WTC11 (cell line): ENCODE results near the gene MYO18B. TPM values are rescaled to one million over a fixed set of nuclear protein-coding genes. Genes with fewer than 3 reads are reported as not detected.
A peak's percentile ranks its signal among the peaks of the same experiment; 100 is the strongest.

Experiments used
- ATAC-seq: fragments of 200-7000 bp; cut with Tn5 transposase; 2 replicates; pipeline ENCODE4 v1.10.0; 2021; ENCODE audit warnings: mild to moderate bottlenecking, moderate library complexity
- CTCF ChIA-PET: fragments of 300-600 bp; sonication (Branson Sonifier 250); formaldehyde crosslinking; loops from one replicate; lab custom pipeline; 2021; ENCODE audit warnings: antibody characterized with exemption; lab: Charles Lee
- POLR2A ChIA-PET: fragments of 350-600 bp; sonication (Branson Sonifier 250); formaldehyde crosslinking; loops from one replicate; lab custom pipeline; 2021; ENCODE audit warnings: antibody characterized with exemption; lab: Charles Lee
- DNase-seq: peaks from one replicate; pipeline ENCODE4 v3.0.0; 2021; ENCODE audit warnings: low spot score
- H3K27ac Mint-ChIP-seq: 2 replicates; pipeline ENCODE4 v1.8.0; 2021; ENCODE audit warnings: mixed read lengths
- H3K27me3 Mint-ChIP-seq: 2 replicates; pipeline ENCODE4 v1.8.0; 2021; ENCODE audit warnings: low read depth, mild to moderate bottlenecking, moderate library complexity, mixed read lengths
- H3K36me3 Mint-ChIP-seq: 2 replicates; pipeline ENCODE4 v1.8.0; 2021; ENCODE audit warnings: mixed read lengths
- H3K4me1 Mint-ChIP-seq: 2 replicates; pipeline ENCODE4 v1.8.0; 2022; ENCODE audit warnings: mixed read lengths
- H3K4me3 Mint-ChIP-seq: 2 replicates; pipeline ENCODE4 v1.8.0; 2021; ENCODE audit warnings: mild to moderate bottlenecking, moderate library complexity, mixed read lengths
- H3K9me3 Mint-ChIP-seq: 2 replicates; pipeline ENCODE4 v1.8.0; 2021; ENCODE audit warnings: mixed read lengths
- ATF1 ChIP-seq: sonication (generic); formaldehyde crosslinking; IDR thresholded peaks from 2 replicates; pipeline ENCODE4 v1.8.1; 2023; ENCODE audit warnings: mild to moderate bottlenecking, moderate library complexity, missing genetic modification reagents
- CREM ChIP-seq: sonication (generic); formaldehyde crosslinking; IDR thresholded peaks from 2 replicates; pipeline ENCODE4 v1.8.1; 2022; ENCODE audit warnings: mild to moderate bottlenecking, missing genetic modification reagents, moderate library complexity
- ESRRA ChIP-seq: sonication (generic); formaldehyde crosslinking; IDR thresholded peaks from 2 replicates; pipeline ENCODE4 v1.8.1; 2022; ENCODE audit warnings: mild to moderate bottlenecking, missing genetic modification reagents, borderline replicate concordance
- NFE2L1 ChIP-seq: sonication (generic); formaldehyde crosslinking; IDR thresholded peaks from 2 replicates; pipeline ENCODE4 v1.8.1; 2023; ENCODE audit warnings: missing genetic modification reagents
- NR1H2 ChIP-seq: sonication (generic); formaldehyde crosslinking; IDR thresholded peaks from 2 replicates; pipeline ENCODE4 v1.9.0; 2021; ENCODE audit warnings: mild to moderate bottlenecking, moderate library complexity, missing genetic modification reagents
- NR2C2 ChIP-seq: sonication (generic); formaldehyde crosslinking; IDR thresholded peaks from 2 replicates; pipeline ENCODE4 v1.8.0; 2022; ENCODE audit warnings: mild to moderate bottlenecking, missing genetic modification reagents
- SMAD3 ChIP-seq: sonication (generic); formaldehyde crosslinking; IDR thresholded peaks from 2 replicates; pipeline ENCODE4 v1.8.0; 2022; ENCODE audit warnings: missing genetic modification reagents, mild to moderate bottlenecking, borderline replicate concordance
- ZNF121 ChIP-seq: sonication (generic); formaldehyde crosslinking; IDR thresholded peaks from 2 replicates; pipeline ENCODE4 v1.8.0; 2023; ENCODE audit warnings: missing genetic modification reagents
- ZNF219 ChIP-seq: sonication (generic); formaldehyde crosslinking; IDR thresholded peaks from 2 replicates; pipeline ENCODE4 v1.8.0; 2023; ENCODE audit warnings: missing genetic modification reagents, mild to moderate bottlenecking, borderline replicate concordance
- ZNF416 ChIP-seq: fragments of 250-450 bp; sonication (Bioruptor Pico); IDR thresholded peaks from 2 replicates; pipeline ENCODE4 v1.9.0; 2021; ENCODE audit warnings: mild to moderate bottlenecking, inconsistent platforms
- total RNA-seq: library from RNA; stranded (reverse); gene quantifications from 3 replicates; pipeline ENCODE4 v1.2.3, GENCODE V29; 2021
- TF ChIP-seq, protein P1 (sequence below): fragments of 250-450 bp; sonication (Bioruptor Pico); conservative IDR thresholded peaks from 2 replicates; pipeline ENCODE4 v1.9.0; 2021; ENCODE audit warnings: mild to moderate bottlenecking
- TF ChIP-seq, protein P2 (sequence below): sonication (generic); formaldehyde crosslinking; IDR thresholded peaks from 2 replicates; pipeline ENCODE4 v1.8.1; 2023; ENCODE audit warnings: mild to moderate bottlenecking, missing genetic modification reagents, moderate library complexity
- TF ChIP-seq, protein P3 (sequence below): sonication (generic); formaldehyde crosslinking; IDR thresholded peaks from 2 replicates; pipeline ENCODE4 v1.8.1; 2023; ENCODE audit warnings: mild to moderate bottlenecking, missing genetic modification reagents
- TF ChIP-seq, protein P4 (sequence below): fragments of 250-450 bp; sonication (Bioruptor Pico); IDR thresholded peaks from 2 replicates; pipeline ENCODE4 v1.9.0; 2021; ENCODE audit warnings: mild to moderate bottlenecking
- TF ChIP-seq, protein P5 (sequence below): sonication (generic); formaldehyde crosslinking; IDR thresholded peaks from 2 replicates; pipeline ENCODE4 v1.8.0; 2023; ENCODE audit warnings: mild to moderate bottlenecking, missing genetic modification reagents
- TF ChIP-seq, protein P6 (sequence below): sonication (generic); formaldehyde crosslinking; IDR thresholded peaks from 2 replicates; pipeline ENCODE4 v1.8.1; 2022; ENCODE audit warnings: missing genetic modification reagents, borderline replicate concordance
- TF ChIP-seq, protein P7 (sequence below): sonication (generic); formaldehyde crosslinking; IDR thresholded peaks from 2 replicates; pipeline ENCODE4 v1.8.1; 2022; ENCODE audit warnings: low read depth, missing genetic modification reagents, borderline replicate concordance

Gene MYO18B
- total RNA-seq, 1 experiment from 2014 or later: 0.96 TPM

DNA sequence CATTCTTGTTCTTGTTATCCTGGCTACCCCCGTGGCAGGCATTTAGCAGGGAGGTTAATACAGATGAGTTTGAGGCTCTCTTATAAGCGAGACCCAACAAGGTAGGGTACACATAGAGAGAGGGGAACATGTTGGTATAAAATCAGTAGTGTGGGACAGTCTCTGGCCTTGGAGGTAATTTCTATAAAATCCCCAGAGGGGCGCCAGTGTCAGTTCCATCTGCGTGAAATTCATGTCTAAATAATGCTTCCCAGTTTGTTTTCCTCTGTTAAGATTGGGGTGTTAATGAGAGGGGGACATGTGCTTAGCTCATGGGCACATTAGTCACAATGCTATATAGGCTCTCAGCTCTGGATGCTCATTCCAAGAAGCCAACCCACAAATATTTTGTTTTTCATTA is 150.7 kb downstream of the MYO18B start:
- CTCF ChIA-PET: interaction anchor here (2.4 kb wide), 1 partner anchor 10 kb away, joined by 10 read pairs; no protein-coding TSS in a partner anchor
- H3K4me3 Mint-ChIP-seq: no peak overlapping the region
- DNase-seq (no peak), ATAC-seq (peak; percentile 55)
- H3K4me1 Mint-ChIP-seq: peaks cover 10% of the 10 kb centered on the region
- POLR2A ChIA-PET: no interaction called here
- TF ChIP-seq, protein P1, sequence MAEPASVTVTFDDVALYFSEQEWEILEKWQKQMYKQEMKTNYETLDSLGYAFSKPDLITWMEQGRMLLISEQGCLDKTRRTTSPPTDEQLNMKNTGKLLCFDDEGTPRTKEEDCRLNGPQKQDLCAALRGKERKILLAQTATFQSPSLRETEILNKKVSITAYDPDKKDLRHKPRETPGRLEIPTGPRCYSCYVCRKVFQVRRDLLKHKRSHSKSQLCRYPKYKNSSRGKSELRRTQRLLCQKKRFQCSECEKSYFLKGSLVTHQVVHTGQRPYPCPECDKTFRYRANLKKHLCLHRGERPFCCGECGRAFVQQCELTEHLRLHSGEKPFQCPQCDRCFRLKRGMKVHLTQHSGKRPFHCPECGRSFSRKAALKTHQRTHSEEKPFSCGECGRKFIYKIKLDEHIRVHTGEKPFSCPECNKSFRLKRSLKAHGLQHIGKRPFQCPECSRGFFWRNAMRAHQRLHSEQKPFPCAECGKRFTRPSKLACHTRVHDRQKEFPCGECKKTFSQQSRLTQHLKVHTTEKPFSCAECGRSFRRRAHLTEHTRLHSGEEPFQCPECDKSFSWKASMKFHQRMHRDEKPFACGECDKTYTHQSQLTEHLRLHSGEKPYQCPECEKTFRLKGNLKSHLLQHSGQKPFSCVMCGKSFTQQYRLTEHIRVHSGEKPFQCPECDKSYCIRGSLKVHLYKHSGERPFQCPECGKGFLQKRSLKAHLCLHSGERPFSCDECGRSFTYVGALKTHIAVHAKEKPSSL (CRISPR knock-in tag): no peak
- no peak for TF ChIP-seq ZNF121 (CRISPR knock-in tag)
- H3K36me3 Mint-ChIP-seq: no peaks in the 10 kb centered on the region
- peaks cover 6% of the 10 kb centered on the region; the same call in 1 of the 2 replicates for H3K9me3 Mint-ChIP-seq
- peaks cover 4% of the 10 kb centered on the region; the same call in 1 of the 2 replicates for H3K27me3 Mint-ChIP-seq
- H3K27ac Mint-ChIP-seq: no peak overlapping the region

DNA sequence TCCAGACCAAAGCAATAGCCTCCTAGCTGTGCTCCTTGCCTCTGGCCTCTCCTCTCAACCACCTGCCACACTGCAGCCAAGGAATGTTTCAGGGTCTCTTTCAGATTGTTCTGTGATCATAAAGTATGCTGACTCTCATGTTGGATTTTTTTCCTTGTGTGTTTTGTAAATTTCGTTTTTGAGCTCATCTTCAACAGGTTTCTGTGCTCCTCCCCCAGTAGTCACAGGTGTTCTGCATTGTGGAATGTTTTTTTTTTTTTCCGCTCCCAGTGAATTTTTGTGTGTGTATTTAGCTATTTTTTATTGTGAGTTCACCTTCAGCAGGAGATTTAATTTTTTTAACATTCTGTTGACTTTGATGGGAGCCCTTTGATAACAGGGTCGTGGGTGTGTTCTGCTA is 153.7 kb downstream of the MYO18B start:
- POLR2A ChIA-PET: no interaction called here
- DNase-seq: no peak
- no peaks in the 10 kb centered on the region for H3K36me3 Mint-ChIP-seq
- H3K27me3 Mint-ChIP-seq: peaks cover 4% of the 10 kb centered on the region; the same call in 1 of the 2 replicates
- no peaks in the 10 kb centered on the region for H3K4me1 Mint-ChIP-seq
- CTCF ChIA-PET: interaction anchor here (0.6 to 1.9 kb wide), 21 partner anchors 9 to 435 kb away, joined by 3 to 9 read pairs (median 5); no protein-coding TSS in a partner anchor
- peaks cover 9% of the 10 kb centered on the region for H3K9me3 Mint-ChIP-seq
- ATAC-seq: no peak
- H3K27ac Mint-ChIP-seq: no peak overlapping the region
- H3K4me3 Mint-ChIP-seq: no peak overlapping the region
- TF ChIP-seq, protein P2, sequence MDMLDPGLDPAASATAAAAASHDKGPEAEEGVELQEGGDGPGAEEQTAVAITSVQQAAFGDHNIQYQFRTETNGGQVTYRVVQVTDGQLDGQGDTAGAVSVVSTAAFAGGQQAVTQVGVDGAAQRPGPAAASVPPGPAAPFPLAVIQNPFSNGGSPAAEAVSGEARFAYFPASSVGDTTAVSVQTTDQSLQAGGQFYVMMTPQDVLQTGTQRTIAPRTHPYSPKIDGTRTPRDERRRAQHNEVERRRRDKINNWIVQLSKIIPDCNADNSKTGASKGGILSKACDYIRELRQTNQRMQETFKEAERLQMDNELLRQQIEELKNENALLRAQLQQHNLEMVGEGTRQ: no peak
- TF ChIP-seq ZNF416 (CRISPR knock-in tag): no peak
- TF ChIP-seq ESRRA (CRISPR knock-in tag): no peak
- TF ChIP-seq, protein P3, sequence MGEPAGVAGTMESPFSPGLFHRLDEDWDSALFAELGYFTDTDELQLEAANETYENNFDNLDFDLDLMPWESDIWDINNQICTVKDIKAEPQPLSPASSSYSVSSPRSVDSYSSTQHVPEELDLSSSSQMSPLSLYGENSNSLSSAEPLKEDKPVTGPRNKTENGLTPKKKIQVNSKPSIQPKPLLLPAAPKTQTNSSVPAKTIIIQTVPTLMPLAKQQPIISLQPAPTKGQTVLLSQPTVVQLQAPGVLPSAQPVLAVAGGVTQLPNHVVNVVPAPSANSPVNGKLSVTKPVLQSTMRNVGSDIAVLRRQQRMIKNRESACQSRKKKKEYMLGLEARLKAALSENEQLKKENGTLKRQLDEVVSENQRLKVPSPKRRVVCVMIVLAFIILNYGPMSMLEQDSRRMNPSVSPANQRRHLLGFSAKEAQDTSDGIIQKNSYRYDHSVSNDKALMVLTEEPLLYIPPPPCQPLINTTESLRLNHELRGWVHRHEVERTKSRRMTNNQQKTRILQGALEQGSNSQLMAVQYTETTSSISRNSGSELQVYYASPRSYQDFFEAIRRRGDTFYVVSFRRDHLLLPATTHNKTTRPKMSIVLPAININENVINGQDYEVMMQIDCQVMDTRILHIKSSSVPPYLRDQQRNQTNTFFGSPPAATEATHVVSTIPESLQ: no peak
- no peak for TF ChIP-seq NFE2L1 (CRISPR knock-in tag)
- TF ChIP-seq, protein P4, sequence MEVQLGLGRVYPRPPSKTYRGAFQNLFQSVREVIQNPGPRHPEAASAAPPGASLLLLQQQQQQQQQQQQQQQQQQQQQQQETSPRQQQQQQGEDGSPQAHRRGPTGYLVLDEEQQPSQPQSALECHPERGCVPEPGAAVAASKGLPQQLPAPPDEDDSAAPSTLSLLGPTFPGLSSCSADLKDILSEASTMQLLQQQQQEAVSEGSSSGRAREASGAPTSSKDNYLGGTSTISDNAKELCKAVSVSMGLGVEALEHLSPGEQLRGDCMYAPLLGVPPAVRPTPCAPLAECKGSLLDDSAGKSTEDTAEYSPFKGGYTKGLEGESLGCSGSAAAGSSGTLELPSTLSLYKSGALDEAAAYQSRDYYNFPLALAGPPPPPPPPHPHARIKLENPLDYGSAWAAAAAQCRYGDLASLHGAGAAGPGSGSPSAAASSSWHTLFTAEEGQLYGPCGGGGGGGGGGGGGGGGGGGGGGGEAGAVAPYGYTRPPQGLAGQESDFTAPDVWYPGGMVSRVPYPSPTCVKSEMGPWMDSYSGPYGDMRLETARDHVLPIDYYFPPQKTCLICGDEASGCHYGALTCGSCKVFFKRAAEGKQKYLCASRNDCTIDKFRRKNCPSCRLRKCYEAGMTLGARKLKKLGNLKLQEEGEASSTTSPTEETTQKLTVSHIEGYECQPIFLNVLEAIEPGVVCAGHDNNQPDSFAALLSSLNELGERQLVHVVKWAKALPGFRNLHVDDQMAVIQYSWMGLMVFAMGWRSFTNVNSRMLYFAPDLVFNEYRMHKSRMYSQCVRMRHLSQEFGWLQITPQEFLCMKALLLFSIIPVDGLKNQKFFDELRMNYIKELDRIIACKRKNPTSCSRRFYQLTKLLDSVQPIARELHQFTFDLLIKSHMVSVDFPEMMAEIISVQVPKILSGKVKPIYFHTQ: no peak
- no peak for TF ChIP-seq SMAD3
- TF ChIP-seq, protein P5, sequence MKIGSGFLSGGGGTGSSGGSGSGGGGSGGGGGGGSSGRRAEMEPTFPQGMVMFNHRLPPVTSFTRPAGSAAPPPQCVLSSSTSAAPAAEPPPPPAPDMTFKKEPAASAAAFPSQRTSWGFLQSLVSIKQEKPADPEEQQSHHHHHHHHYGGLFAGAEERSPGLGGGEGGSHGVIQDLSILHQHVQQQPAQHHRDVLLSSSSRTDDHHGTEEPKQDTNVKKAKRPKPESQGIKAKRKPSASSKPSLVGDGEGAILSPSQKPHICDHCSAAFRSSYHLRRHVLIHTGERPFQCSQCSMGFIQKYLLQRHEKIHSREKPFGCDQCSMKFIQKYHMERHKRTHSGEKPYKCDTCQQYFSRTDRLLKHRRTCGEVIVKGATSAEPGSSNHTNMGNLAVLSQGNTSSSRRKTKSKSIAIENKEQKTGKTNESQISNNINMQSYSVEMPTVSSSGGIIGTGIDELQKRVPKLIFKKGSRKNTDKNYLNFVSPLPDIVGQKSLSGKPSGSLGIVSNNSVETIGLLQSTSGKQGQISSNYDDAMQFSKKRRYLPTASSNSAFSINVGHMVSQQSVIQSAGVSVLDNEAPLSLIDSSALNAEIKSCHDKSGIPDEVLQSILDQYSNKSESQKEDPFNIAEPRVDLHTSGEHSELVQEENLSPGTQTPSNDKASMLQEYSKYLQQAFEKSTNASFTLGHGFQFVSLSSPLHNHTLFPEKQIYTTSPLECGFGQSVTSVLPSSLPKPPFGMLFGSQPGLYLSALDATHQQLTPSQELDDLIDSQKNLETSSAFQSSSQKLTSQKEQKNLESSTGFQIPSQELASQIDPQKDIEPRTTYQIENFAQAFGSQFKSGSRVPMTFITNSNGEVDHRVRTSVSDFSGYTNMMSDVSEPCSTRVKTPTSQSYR (CRISPR knock-in tag): no peak
- TF ChIP-seq, protein P6, sequence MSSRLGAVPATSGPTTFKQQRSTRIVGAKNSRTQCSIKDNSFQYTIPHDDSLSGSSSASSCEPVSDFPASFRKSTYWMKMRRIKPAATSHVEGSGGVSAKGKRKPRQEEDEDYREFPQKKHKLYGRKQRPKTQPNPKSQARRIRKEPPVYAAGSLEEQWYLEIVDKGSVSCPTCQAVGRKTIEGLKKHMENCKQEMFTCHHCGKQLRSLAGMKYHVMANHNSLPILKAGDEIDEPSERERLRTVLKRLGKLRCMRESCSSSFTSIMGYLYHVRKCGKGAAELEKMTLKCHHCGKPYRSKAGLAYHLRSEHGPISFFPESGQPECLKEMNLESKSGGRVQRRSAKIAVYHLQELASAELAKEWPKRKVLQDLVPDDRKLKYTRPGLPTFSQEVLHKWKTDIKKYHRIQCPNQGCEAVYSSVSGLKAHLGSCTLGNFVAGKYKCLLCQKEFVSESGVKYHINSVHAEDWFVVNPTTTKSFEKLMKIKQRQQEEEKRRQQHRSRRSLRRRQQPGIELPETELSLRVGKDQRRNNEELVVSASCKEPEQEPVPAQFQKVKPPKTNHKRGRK (CRISPR knock-in tag): no peak
- TF ChIP-seq NR2C2 (CRISPR knock-in tag): no peak
- TF ChIP-seq CREM (CRISPR knock-in tag): no peak
- TF ChIP-seq ATF1 (CRISPR knock-in tag): no peak
- no peak for TF ChIP-seq NR1H2 (CRISPR knock-in tag)
- TF ChIP-seq ZNF219 (CRISPR knock-in tag): no peak
- TF ChIP-seq, protein P7, sequence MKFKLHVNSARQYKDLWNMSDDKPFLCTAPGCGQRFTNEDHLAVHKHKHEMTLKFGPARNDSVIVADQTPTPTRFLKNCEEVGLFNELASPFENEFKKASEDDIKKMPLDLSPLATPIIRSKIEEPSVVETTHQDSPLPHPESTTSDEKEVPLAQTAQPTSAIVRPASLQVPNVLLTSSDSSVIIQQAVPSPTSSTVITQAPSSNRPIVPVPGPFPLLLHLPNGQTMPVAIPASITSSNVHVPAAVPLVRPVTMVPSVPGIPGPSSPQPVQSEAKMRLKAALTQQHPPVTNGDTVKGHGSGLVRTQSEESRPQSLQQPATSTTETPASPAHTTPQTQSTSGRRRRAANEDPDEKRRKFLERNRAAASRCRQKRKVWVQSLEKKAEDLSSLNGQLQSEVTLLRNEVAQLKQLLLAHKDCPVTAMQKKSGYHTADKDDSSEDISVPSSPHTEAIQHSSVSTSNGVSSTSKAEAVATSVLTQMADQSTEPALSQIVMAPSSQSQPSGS (CRISPR knock-in tag): no peak
